Panc1 (cell line): ENCODE data around the gene ADSS2.

Experiments
- POLR2AphosphoS5 ChIP-seq: IDR thresholded peaks from 2 replicates; pipeline ENCODE4 v1.6.1; 2012; ENCODE audit warnings: mild to moderate bottlenecking, low read depth, low read length, moderate library complexity
- SIN3A ChIP-seq: IDR thresholded peaks from 2 replicates; pipeline ENCODE4 v1.6.1; 2012; ENCODE audit warnings: low read depth, mild to moderate bottlenecking, low read length, moderate library complexity, borderline replicate concordance; ENCODE audit not compliant: insufficient read depth
- TF ChIP-seq, protein P1 (sequence below): fragments of 450-650 bp; IDR thresholded peaks from 2 replicates; pipeline ENCODE4 v1.5.1; 2017; ENCODE audit warnings: mild to moderate bottlenecking

DNA sequence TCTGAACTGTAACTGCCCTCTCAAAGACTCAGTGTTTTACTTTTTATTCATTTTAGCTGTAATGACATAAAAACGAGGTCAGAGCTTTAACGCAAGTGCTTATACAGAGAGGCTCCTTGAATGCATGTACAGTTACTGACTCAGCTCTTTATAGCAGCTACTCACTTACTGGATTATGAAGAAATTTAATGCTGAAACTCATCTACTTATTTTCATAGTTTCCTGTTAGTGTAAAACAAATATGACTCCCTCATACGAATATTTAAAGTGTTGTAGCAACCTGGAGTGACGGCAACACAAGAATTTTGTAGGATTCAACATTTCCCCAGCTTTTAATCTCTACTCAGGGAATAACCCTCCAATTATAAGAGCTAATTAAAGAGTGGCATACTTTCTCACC lies 32.7 kb downstream of the ADSS2 start:
- TF ChIP-seq POLR2AphosphoS5 (no peak), SIN3A (no peak)
- TF ChIP-seq, protein P1, sequence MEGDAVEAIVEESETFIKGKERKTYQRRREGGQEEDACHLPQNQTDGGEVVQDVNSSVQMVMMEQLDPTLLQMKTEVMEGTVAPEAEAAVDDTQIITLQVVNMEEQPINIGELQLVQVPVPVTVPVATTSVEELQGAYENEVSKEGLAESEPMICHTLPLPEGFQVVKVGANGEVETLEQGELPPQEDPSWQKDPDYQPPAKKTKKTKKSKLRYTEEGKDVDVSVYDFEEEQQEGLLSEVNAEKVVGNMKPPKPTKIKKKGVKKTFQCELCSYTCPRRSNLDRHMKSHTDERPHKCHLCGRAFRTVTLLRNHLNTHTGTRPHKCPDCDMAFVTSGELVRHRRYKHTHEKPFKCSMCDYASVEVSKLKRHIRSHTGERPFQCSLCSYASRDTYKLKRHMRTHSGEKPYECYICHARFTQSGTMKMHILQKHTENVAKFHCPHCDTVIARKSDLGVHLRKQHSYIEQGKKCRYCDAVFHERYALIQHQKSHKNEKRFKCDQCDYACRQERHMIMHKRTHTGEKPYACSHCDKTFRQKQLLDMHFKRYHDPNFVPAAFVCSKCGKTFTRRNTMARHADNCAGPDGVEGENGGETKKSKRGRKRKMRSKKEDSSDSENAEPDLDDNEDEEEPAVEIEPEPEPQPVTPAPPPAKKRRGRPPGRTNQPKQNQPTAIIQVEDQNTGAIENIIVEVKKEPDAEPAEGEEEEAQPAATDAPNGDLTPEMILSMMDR = no peak
